ENCODE results near the gene NFE2L1.
A peak's percentile ranks its signal among the peaks of the same experiment; 100 is the strongest.
"Not testable (repeated sequence)": the region's sequence is repeated elsewhere in the genome, so short reads cannot be mapped to it uniquely, and the experiment has no call there.

Gene NFE2L1

DNA sequence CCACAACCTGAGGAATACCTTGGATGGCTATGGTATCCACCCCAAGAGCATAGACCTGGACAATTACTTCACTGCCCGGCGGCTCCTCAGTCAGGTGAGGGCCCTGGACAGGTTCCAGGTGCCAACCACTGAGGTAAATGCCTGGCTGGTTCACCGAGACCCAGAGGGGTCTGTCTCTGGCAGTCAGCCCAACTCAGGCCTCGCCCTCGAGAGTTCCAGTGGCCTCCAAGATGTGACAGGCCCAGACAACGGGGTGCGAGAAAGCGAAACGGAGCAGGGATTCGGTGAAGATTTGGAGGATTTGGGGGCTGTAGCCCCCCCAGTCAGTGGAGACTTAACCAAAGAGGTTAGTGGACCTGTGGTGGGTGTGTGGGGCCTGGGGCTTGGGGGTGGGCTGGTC is 3.1 kb downstream of the NFE2L1 start:
- no peak for DNase-seq

- peak; percentile 16 for DNase-seq
These were observed 3.7 kb downstream of the NFE2L1 start for GRCh38 chr17:48051706-48052486.

GRCh38 chr17:48052956-48053757 is 5.0 kb downstream of the NFE2L1 start:
- no peak for DNase-seq

DNA sequence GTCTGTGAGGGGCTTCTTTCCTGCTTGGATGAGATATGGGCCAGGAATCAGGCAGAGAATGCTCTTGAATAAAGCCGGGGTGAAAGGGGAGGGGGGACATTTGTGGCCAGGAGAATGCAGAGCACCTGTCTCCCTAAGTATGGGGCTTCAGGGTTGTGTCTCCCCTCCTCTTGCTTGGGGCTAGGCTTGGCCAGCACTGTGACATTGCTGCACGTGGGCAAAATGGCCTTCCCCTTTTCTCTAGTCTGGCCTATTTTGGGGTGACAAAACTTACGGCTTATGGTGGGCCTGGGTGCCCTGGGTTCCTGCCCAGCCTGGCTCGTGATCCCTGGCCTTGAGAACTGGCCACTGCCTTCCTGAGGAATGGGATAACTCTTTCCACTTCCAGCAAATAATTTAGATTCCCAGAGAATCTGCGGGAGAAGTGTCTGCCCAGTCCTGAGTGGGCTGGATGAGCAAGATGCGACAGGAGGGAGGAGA is 5.6 kb downstream of the NFE2L1 start:
- DNase-seq, result no peak

DNA sequence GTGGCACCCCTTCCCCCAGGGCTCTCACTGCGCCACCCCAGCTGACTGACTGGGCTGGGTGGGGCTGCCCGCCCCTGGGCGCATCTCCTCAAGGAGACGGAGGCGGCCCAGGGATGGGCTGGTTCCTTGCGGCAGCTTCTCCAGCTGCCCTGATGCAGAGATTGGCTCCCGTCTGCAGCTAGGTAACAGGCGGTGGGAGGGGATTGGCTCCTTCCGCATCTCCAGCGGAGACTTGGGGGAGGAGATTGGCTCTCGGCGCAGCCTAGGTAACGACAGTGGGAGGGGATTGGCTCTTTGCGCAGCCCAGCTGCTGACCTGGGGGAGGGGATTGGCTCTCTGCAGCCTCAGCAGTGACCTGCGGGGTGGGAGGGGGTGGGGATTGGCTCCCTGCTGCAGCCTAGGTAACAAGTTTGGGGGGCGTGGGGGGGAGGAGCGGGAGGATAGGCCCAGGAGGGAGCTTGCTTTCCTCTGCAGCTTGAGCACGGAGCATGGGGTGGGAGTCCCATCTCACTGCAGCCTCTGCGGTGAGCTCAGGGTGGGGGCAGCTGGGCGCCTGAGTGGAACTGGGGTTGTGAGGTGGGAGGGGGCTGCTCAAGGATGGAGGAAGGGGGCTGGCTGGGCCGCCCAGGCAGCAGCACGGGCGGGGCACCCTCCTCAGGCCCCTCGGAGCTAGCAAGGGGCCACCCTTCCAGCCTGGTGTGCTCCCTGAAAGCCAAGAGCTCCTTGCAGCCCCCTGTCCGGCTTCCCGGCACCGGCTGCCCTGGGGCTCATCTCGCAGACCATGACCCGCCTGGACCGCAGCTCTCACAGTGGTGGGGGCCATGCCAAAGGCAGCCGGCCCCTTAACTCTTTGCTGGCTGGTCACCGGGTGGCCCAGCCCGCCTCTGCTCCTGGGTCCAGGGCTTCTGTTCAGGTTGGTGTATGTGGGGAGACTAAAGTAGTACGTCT is 6.4 kb downstream of the NFE2L1 start:
- no peak for DNase-seq

DNA sequence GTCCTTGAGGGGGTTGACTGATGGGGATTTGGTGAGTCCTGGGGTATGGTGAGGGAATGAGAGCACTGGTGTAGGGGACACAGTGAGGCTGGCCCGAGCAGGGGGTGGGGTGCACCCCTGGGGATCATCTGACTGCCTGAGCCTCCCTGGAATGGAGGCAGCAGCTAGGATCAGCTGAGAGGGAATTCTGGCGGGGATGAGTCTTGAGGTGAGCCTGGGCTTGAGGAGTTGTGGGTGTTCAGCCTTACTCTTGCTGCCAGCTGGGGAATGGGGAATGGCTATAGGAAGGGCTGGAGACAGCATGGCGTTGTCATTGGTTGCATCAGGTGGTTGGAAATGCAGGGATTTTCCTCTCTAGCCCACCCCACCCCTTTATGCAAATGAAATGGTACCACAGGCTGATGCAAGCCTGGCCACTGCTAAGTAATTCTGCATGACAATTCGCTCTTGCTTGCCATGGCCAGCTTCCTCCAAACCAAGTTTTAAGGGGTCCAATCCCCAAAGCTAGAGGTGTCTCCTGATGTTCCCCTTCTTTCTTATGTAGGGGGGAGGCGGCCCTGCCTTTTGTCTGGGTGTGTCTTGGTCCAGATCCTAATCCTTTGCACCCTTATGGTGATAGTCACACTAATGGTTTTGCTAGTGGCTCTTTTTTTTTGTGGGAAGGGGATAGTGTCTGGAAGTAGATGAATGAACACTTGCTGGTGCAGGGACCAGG is 7.5 kb downstream of the NFE2L1 start:
- no peak for DNase-seq

DNA sequence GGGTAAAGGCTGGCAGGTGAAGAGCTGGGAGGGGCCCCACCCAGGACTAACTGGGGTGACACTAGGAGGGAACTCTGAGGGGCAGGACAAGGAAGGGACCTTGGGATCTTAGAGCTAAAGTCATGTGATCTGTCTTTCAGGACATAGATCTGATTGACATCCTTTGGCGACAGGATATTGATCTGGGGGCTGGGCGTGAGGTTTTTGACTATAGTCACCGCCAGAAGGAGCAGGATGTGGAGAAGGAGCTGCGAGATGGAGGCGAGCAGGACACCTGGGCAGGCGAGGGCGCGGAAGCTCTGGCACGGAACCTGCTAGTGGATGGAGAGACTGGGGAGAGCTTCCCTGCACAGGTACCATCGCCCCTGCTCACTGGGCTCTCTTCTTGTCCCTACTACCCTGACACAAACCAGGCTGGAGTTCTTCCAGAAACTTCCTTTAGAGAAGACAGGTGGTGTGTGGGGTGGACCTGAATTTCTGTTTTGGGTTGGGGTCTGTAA is 8.1 kb downstream of the NFE2L1 start:
- DNase-seq, result no peak

- DNase-seq, result no peak
These were observed 8.7 kb downstream of the NFE2L1 start for GRCh38 chr17:48056879-48057278.

DNA sequence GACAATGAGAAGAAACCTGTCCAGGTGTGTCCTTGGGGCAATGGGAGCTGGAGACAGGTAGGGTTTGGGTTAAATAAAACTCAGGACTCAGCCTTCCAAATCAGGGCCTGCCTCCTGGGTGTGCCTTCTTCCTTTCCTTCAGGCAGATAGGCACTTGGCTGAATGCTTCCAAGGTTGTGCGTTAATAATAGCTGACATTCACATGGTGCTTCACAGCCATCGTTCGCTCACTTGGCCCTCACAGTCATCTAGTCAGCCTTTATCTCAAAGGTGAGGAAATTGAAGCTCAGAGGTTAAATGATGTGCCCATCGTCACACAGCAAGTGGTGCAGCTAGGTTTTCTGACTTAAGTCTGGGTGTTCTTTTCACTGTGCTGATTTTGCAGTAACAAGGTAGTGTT is 9.5 kb downstream of the NFE2L1 start:
- no peak for DNase-seq

DNA sequence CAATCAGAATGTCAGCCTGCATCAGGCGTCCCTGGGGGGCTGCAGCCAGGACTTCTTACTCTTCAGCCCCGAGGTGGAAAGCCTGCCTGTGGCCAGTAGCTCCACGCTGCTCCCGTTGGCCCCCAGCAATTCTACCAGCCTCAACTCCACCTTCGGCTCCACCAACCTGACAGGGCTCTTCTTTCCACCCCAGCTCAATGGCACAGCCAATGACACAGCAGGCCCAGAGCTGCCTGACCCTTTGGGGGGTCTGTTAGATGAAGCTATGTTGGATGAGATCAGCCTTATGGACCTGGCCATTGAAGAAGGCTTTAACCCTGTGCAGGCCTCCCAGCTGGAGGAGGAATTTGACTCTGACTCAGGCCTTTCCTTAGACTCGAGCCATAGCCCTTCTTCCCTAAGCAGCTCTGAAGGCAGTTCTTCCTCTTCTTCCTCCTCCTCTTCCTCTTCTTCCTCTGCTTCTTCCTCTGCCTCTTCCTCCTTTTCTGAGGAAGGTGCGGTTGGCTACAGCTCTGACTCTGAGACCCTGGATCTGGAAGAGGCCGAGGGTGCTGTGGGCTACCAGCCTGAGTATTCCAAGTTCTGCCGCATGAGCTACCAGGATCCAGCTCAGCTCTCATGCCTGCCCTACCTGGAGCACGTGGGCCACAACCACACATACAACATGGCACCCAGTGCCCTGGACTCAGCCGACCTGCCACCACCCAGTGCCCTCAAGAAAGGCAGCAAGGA is 10.4 kb downstream of the NFE2L1 start:
- DNase-seq, result no peak

- DNase-seq, result no peak
These were observed 11.0 kb downstream of the NFE2L1 start for GRCh38 chr17:48059125-48059668.

DNA sequence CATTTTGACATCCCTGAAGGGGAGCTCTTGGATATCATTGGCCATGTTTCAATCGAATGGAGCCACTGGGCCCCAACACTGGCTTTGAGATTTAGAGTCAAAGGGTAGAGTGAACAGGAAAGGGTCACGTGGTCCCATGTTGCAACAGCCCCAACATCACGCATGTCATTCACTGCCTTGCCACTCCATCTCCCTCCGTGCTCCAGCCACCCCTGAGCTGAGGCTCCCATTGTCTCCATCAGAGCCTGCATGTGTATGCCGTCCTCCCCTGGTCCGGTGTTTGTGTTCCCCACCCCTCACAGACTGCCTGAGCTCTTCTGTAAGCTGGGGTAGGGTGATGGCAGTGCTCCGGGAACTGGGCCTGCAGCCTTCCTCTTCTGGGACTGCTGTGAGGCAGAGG is 12.1 kb downstream of the NFE2L1 start:
- DNase-seq, result no peak

DNA sequence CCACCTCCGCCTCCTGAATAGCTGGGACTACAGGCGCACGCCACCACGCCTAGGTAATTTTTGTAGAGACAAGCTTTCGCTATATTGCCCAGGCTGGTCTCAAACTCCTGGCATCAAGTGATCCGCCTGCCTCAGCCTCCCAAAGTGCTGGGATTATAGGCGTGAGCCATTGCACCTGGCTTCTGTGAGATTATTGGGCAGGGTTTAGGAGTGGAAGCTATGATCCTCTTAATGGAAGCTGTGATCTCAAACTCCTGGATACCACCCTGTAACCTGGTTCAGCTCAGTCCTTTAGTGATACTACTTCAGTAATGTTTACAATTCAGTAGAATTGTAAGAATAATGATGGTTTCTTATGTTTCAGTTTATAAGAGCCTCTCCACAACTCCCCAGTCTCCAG is 14.1 kb downstream of the NFE2L1 start:
- DNase-seq, result no peak

DNA sequence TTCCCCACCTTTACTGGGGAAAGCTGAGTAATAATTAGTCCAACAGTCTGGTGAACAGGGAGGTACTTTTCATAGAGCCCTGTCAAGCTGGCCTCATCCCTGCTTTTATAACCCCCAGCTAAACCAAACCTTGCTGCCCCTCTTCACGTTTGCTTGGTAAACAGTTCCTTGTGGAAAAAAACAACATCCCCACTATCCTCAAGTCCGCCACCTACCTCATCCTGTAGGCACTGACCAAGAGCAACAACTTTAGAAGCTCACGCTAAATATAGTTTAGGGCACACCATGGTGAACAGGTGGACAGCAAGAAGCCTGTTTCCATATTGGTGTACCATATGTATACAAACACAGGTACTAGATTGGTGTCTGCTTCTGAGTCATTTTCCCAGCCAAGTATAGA is 16.5 kb downstream of the NFE2L1 start:
- no peak for DNase-seq

GRCh38 chr17:48066192-48066591 is 18.0 kb downstream of the NFE2L1 start:
- DNase-seq, result no peak

GRCh38 chr17:48066656-48067055 is 18.5 kb downstream of the NFE2L1 start:
- no peak for DNase-seq

DNA sequence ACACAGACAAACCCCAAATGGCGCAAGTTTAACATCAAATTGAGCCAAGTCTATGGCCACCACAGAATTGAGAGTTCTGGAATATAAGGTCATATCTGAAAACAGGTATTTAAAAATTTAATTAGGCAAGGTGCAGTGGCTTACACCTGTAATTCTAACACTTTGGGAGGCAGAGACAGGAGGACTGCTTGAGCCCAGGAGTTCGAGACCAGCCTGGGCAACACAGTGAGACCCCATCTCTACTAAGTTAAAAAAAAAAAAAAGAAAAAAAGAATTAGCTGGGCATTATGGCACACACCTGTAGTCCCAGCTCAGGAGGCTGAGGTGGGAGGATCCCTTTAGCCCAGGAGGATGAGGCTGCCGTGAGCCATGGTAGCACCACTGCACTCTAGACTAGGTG is 19.1 kb downstream of the NFE2L1 start:
- DNase-seq, result no peak

- DNase-seq, result not testable (repeated sequence)
These were observed 19.6 kb downstream of the NFE2L1 start for GRCh38 chr17:48067808-48068207.

- no peak for DNase-seq
These were observed 20.4 kb downstream of the NFE2L1 start for GRCh38 chr17:48068491-48068961.

DNA sequence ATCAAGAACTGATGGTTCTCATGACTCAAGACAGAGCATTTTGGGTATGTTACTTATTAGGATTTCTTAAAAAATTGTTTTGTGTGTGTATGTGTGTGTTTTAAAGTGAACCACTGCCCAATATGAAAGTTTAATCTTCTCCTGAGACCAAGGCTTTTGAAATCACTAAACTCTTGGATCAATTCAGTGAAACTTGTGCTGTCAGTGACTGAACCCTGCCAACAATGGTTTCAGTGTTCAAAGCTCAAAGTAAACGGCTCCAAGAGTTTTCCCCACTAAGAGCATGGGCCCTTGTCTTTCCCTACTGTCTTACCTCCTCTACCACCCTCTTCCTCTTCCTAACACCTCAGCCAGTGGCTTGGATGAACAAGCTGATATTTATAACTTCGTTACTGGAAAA is 22.0 kb downstream of the NFE2L1 start:
- DNase-seq, result no peak

DNA sequence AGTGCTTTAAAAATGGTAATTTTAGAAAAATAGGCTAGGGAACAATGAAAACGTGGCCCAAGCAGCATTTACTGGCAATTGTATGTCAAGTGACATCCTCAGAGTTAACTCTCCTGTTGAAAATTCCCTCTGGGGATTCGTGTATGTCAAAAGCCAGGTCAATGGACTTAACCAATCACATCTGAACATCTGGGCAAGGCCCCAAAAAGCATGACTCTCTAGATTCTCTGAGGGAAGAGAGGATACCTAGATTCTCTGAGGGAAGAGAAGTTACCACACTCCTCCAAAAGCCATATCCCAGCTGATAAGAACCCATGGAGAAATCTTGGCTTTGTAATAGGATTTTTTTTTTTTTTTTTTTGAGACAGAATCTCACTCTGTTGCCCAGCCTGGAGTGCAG is 23.5 kb downstream of the NFE2L1 start:
- DNase-seq, result no peak
